MM.1S (cell line): ENCODE measurements around the gene ACP6.

Experiments
- CTCF ChIP-seq: fragments of 300-600 bp; sonication (generic); IDR thresholded peaks from 2 replicates; pipeline ENCODE4 v1.5.1; 2016; ENCODE audit warnings: antibody characterized with exemption, low read length, mixed read lengths
- EZH2 ChIP-seq: fragments of 300-600 bp; sonication (generic); optimal IDR thresholded peaks from 2 replicates; pipeline ENCODE3; 2017; ENCODE audit warnings: low read depth, mild to moderate bottlenecking, antibody characterized with exemption, low read length, mixed read lengths
- EZH2phosphoT487 ChIP-seq: fragments of 300-600 bp; sonication (generic); IDR thresholded peaks from 2 replicates; pipeline ENCODE4 v1.6.1; 2018; ENCODE audit warnings: antibody characterized with exemption, low read length

GRCh38 chr1:147598621-147599361 lies 71.5 kb downstream of the ACP6 start:
- TF ChIP-seq CTCF = no peak
- no peak for TF ChIP-seq EZH2phosphoT487
- TF ChIP-seq EZH2 = no peak
